Measurements from ENCODE around the gene MPRIP.
"Not testable (repeated sequence)": the region's sequence is repeated elsewhere in the genome, so short reads cannot be mapped to it uniquely, and the experiment has no call there.

MPRIP gene

GRCh38 chr17:17134051-17134956 lies 92.0 kb downstream of the MPRIP start:
- no peak for DNase-seq

GRCh38 chr17:17134957-17135333 lies 92.7 kb downstream of the MPRIP start:
- peak; percentile 56 for DNase-seq

GRCh38 chr17:17136221-17136620 lies 94.0 kb downstream of the MPRIP start:
- not testable (repeated sequence) for DNase-seq

- no peak for DNase-seq
Observed at GRCh38 chr17:17137731-17138585, 95.7 kb downstream of the MPRIP start.

- peak; percentile 61 for DNase-seq
Observed at GRCh38 chr17:17139972-17140589, 97.8 kb downstream of the MPRIP start.

- no peak for DNase-seq
Observed at GRCh38 chr17:17140590-17140980, 98.3 kb downstream of the MPRIP start.

- no peak for DNase-seq
Observed at GRCh38 chr17:17141279-17141678, 99.0 kb downstream of the MPRIP start.

GRCh38 chr17:17141860-17142552 lies 99.7 kb downstream of the MPRIP start:
- no peak for DNase-seq

- DNase-seq, result no peak
Observed at GRCh38 chr17:17142556-17142955, 100.3 kb downstream of the MPRIP start.

- no peak for DNase-seq
Observed at GRCh38 chr17:17143501-17143900, 101.2 kb downstream of the MPRIP start.

- DNase-seq, result no peak
Observed at GRCh38 chr17:17144061-17144460, 101.8 kb downstream of the MPRIP start.

GRCh38 chr17:17144916-17145665 lies 102.8 kb downstream of the MPRIP start:
- DNase-seq, result no peak

GRCh38 chr17:17146786-17147406 lies 104.6 kb downstream of the MPRIP start:
- DNase-seq, result no peak

- no peak for DNase-seq
Observed at GRCh38 chr17:17147821-17148220, 105.6 kb downstream of the MPRIP start.

GRCh38 chr17:17149520-17150447 lies 107.5 kb downstream of the MPRIP start:
- DNase-seq, result no peak

GRCh38 chr17:17150448-17150800 lies 108.2 kb downstream of the MPRIP start:
- DNase-seq, result no peak

- no peak for DNase-seq
Observed at GRCh38 chr17:17151055-17151454, 108.8 kb downstream of the MPRIP start.

- DNase-seq, result no peak
Observed at GRCh38 chr17:17151541-17151940, 109.3 kb downstream of the MPRIP start.

GRCh38 chr17:17151962-17152361 lies 109.7 kb downstream of the MPRIP start:
- DNase-seq, result no peak

- peak; percentile 40 for DNase-seq
Observed at GRCh38 chr17:17152385-17152784, 110.1 kb downstream of the MPRIP start.

All from DMS79 treated with DMSO at 0.1 percent for 48 hours (cell line).